Upper lobe of left lung (tissue), 4 donors: ENCODE measurements around the gene FGR.

Source experiments
- CTCF ChIP-seq, 6 experiments: fragments of 450-650 bp in 4 of 6; fragments of 200-600 bp in 2 of 6; sonication (generic) in 2 of 6; IDR thresholded peaks; one replicate each; pipeline ENCODE4 v1.5.1; 2016 to 2019; ENCODE audit warnings: antibody characterized with exemption in 6 of 6
- POLR2A ChIP-seq, 4 donors: fragments of 450-650 bp; IDR thresholded peaks; one replicate each; pipeline ENCODE4 v1.5.1; 2016 to 2017; ENCODE audit warnings: antibody characterized with exemption in 4 of 4, mild to moderate bottlenecking in 2 of 4

- no peak for TF ChIP-seq POLR2A (IDR thresholded peaks at IDR 0.05)
- no peak for TF ChIP-seq CTCF (IDR thresholded peaks at IDR 0.05)
These were observed 37.7 kb upstream of the FGR start for GRCh38 chr1:27672750-27673112.
